GM18909 (cell line): ENCODE results near the gene OR56B1.
"Not testable (repeated sequence)": the region's sequence is repeated elsewhere in the genome, so short reads cannot be mapped to it uniquely, and the experiment has no call there.

Experiments
- ATAC-seq: cut with Tn5 transposase; IDR thresholded peaks from one replicate; pipeline ENCODE4 v1.9.1; 2021; ENCODE audit warnings: mild to moderate bottlenecking; ENCODE audit not compliant: unreplicated experiment, poor library complexity

Gene OR56B1, protein sequence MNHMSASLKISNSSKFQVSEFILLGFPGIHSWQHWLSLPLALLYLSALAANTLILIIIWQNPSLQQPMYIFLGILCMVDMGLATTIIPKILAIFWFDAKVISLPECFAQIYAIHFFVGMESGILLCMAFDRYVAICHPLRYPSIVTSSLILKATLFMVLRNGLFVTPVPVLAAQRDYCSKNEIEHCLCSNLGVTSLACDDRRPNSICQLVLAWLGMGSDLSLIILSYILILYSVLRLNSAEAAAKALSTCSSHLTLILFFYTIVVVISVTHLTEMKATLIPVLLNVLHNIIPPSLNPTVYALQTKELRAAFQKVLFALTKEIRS

DNA sequence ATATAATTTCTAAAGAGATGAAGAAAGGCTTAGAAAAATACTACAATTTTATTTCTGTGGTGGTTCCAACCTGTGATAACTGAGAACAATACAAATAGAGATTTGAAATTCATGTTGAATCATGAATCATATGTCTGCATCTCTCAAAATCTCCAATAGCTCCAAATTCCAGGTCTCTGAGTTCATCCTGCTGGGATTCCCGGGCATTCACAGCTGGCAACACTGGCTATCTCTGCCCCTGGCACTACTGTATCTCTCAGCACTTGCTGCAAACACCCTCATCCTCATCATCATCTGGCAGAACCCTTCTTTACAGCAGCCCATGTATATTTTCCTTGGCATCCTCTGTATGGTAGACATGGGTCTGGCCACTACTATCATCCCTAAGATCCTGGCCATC lies at the start of gene OR56B1:
Gene OR56B1 (plus strand): TSS at position 53 of the 400 bp plus-strand sequence. CDS start 69 bp downstream, at position 122.
- ATAC-seq, result no peak

DNA sequence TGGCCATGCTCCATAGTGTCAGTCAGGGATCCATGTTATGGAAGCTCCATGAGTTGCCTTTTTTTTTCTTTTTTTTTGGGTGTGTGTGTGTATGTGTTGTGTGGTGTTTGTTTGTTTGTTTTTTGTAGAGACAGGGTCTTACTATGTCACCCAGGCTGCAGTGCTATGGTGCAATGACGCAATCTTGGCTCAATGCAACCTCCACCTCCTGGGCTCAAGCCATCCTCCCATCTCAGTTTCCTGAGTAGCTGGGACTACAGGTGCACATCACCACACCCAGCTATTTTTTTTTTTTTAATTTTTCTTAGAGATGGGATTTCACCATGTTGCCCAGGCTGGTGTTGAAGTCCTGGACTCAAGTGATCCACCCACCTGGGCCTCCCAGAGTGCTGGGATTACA lies 47.8 kb upstream of the OR56B1 start:
- ATAC-seq, result no peak

DNA sequence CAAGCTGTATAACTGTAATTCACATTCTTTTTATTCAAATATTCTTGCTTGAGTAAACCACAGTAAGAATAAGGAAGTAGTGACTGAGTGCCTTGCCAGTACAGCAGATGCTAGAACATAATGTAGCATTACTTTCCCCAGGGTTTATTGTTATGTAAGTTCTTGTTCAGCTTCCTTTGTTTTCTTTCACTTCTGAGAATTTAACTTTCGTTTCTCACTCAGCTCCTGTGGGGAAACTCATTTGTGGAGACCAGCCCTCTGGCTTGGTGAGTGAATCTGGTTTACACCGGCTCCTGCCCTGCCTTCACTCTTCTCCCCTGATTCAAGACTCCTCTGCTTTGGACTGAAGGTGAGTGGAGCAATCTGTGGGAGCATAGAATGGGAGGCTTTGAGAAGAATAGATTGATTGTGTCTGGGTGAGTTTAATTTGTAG lies 46.7 kb upstream of the OR56B1 start, which contains the start of gene TRIM22:
Gene TRIM22 (plus strand): TSS at position 240 of the 433 bp plus-strand sequence. CDS start 6,443 bp downstream, outside the sequence.
- peak; percentile 73 for ATAC-seq

DNA sequence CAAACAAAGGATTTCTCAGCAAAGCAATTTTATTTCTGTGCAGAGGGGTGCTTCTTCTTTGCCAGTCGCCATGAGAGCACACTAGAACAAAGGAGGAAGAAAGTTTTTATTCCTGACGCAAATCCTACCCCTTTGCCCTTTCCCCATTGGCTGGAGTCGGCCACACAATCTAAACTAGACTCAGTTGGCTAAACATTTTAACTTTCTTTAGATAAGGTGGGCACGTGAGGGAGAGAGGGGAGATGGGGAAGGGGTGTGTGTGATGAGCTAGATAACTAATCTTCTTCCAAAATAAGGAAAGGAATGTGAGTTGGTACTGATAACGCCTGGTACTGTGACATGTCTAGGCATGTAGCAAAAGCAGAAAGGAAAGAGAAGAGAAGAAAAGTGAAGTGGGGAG lies 46.0 kb upstream of the OR56B1 start:
- no peak for ATAC-seq

DNA sequence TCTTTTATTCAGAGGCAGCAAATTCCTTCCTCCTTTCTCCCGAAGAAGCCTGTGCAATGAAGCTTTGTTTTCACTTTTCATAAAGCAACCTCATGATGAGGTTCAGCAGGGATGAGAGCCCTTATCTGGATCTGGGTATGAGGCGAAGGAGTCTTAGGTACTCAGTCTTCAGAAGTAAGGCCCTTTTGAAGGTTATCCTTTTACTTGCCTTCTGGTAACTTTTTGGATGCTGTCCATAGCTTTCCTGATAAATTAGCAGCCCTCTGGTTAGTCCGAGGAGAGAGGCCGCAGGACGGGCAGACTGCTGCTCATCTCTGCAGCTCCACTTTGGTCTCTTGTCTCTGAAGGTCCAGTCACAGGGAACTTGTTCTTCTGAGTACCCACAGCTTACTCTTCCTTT lies 45.5 kb upstream of the OR56B1 start:
- no peak for ATAC-seq

DNA sequence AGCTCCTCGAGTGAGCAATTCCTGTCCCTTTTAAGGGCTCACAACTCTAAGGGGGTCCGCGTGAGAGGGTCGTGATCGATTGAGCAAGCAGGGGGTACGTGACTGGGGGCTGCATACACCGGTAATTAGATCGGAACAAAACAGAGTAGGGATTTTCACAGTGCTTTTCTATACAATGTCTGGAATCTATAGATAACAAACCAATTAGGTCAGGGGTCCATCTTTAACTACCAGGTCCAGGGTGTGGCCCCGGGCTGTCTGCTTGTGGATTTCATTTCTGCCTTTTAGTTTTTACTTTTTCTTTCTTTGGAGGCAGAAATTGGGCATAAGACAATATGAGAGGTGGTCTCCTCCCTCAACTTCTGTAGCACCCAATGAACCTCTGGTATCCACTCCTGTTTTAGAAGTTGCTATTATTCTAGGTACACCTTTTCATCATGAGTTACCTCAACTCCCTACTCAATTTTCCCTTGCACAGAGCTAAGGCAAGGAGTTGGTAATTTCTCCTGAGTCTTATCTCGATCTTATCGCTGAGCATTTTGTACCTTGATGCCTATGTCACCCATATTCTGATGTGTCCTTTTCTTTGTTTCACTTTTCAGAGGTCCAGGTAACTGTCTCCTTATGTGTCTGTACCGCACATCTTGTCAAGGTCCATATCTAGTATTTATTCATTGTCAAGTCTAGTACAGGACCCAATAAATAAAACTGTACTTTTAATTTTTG lies 44.8 kb upstream of the OR56B1 start:
- not testable (repeated sequence) for ATAC-seq

DNA sequence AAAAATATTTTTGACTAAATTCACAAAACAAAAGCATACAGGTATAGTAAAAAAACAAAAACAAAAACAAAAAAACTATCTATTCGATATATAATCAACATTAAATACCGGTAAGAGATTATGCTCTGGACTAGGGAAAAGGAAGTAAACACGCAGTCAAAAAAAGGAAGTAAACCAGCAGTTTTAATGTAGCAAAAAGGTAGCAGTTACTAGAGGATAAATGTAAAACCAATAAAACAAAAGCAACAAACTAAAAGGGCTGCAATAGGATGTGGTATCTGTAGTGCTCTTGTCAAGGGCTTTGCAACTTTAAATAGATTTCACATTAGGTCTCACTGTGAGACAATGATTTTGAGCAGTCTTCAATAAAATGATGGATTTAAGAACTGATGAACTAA lies 44.3 kb upstream of the OR56B1 start:
- ATAC-seq, result no peak

DNA sequence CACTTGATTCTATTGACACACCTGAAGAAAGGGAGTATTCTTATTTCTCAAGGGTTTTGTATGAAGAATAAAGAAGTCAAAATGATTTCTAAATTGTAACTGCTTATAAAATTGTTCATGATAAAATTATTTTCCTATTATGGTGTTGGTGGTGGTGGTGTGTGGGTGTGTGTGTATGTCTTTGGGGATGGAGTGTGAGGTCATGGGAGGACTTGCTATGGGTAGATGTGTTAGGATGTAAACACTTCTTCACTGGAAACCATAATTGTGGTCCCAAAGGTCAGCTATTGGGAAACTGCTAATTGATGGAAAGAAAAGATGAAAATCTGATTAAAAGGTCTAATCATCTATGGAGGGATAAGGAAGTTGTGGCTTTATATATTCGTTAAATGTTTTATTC lies 41.6 kb upstream of the OR56B1 start:
- ATAC-seq, result no peak

DNA sequence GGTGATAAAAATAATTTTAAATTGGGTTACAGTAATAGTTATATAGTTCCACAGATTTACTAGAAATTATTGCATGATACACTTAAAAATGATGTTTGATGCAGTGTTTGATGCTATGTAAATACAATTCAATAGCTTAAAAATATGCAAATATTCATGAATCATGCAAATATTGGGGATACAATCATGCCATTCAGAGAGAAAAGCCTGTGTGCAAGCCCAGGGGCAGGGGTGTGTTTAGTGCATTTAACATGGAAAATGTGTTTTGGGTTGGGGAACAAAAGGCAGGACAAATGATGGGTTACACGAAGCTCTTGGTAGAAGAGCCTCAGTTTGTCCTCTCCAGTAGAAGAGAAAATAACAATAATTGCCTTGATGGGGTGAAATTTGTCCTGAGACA lies 40.7 kb upstream of the OR56B1 start:
- ATAC-seq, result no peak

DNA sequence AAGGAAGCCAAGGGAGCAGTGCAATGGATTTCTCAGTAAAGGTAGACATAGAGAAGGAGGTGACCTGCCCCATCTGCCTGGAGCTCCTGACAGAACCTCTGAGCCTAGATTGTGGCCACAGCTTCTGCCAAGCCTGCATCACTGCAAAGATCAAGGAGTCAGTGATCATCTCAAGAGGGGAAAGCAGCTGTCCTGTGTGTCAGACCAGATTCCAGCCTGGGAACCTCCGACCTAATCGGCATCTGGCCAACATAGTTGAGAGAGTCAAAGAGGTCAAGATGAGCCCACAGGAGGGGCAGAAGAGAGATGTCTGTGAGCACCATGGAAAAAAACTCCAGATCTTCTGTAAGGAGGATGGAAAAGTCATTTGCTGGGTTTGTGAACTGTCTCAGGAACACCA lies 40.0 kb upstream of the OR56B1 start:
- ATAC-seq, result no peak

DNA sequence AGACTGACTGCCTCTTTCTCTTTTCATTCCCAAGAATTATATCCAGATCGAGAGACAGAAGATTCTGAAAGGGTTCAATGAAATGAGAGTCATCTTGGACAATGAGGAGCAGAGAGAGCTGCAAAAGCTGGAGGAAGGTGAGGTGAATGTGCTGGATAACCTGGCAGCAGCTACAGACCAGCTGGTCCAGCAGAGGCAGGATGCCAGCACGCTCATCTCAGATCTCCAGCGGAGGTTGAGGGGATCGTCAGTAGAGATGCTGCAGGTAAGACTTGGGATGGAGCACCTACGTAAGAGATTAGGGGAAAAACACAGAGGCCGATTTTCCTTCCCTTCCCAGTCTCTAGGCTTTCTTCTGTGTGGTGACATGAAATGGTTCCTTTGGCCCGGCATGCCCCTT lies 38.0 kb upstream of the OR56B1 start:
- ATAC-seq, result no peak

DNA sequence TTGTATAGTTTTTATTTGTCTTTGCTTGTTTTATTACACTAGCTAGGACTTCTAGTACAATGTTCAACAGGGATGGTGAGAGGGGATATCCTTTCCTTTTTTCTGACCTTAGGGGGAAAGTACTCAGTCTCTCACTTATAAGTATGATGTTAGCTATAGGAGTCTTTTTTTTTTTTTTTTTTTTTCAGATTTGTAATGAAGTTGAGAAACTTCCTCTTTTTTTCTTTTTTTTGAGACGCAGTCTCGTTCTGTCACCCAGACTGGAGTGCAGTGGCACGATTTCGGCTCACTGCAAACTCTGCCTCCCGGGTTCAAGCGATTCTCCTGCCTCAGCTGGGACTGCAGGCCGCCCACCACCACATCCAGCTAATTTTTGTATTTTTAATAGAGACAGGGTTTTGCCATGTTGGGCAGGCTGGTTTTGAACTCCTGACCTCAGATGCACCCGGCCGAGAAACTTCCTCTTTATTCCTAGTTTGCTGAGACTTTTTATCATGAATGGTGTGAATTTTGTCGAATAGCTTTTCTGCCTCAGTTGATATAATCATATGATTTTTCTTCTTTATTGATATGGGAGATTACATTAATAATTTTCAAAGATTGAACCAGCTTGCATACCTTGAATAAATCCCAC lies 35.7 kb upstream of the OR56B1 start:
- no peak for ATAC-seq

DNA sequence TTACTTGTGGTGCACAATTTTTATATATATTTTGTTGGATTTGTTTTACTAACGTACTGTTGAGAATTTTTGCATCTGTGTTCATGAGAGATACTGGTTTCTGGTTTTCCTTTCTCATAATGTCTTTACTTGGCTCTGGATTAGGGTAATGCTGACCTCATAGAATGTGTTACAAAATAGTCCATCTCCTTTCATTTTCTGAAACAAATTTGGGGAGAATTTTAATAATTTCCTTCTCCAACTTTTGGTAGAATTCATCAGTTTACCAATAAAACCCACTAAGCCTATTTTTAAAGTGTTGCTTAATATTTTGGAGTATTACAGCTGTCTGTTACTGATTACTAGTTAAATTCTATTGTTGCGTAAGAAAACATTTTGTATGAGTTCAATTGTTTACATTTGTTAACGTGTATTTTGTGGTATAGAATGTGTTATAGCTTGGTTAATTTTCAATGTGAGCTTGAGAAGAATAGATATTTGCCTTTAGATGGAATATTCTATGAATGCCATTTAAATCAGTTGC lies 35.1 kb upstream of the OR56B1 start:
- no peak for ATAC-seq

DNA sequence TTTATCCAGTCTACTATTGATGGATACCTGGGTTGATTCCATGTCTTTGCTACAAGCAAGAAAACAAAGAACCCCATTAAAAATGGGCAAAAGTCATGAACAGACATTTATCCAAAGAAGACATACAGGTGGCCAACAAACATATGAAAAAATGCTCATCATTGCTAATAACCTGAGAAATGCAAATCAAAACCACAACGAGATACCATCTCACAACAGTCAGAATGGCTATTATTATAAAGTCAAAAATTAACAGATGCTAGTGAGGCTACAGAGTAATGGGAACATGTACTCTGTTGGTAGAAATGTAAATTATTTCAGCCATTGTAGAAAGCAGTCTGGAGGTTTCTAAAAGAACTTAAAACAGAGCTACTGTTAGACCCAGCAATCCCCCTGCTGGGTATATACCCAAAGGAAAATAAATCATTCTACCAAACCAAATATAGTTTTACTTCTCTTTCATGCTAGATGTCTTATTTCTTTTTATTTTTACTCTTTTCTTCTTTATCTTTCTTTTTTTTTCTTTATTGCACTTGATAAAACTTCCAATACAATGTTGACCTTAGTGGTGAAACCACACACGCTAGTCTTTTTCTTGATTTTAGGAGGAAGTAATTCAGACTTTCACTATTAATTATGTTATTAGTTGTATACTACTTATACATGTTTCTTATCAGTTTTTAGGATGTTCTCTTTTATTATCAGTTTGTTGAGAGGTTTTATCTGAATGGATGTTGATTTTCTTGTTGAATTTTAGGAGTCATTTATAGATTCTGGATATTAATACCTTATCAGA lies 32.3 kb upstream of the OR56B1 start:
- peak; percentile 91 for ATAC-seq

DNA sequence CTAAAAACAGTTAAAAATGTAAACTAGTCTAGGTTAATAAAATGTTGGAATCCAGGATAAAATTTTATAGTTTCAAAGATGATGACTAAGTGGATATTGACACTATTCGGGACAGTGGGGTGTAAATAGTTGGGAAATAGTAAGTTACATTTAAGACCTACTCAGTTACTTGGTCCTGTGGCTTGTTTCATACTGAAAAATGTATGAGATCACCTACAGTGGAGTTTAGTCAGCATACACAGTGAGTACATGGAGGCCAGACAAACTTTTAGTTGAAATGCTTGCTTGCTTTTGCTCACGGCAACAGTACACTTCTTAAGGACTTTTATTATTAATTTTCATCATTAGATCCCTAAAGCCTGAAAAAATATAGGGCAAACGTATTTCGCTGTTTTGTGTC lies 30.6 kb upstream of the OR56B1 start:
- ATAC-seq, result no peak

DNA sequence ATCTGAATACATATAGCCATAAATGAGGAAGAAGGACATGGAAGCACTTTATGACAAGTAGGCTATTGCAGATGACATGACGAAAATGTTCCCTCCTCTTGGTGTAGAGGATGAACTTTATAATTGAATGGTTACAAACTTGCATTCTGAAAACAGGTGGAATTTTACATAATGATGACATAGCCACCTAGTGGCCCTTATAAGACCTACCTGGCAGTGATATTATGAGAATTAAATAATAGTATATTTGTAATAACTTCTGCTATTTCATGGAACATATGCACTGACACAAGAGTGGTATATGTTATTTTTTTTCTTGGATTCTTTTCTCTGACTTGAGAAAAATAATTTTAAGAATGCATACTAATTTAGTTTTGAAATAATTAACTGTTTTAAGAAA lies 23.7 kb upstream of the OR56B1 start:
- no peak for ATAC-seq

DNA sequence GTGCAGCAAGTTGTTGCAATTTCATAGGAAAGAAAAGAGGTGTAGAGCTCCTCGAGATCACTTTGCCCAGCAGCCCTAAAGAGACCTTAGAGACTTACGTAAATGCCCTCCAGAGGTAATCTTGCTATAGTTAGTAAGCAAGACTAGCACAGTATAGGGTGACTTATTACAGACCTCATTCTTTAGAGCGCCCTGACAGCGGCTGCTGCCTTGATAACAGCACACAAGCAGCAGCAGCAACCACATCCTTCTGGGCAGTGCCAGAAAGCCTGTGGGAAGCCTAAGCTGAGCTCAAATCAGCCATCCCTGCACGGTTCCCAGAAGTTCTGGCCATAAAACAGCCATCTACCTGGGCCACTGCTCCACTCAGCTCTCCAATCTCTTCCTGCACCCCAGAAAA lies 22.6 kb upstream of the OR56B1 start:
- no peak for ATAC-seq

DNA sequence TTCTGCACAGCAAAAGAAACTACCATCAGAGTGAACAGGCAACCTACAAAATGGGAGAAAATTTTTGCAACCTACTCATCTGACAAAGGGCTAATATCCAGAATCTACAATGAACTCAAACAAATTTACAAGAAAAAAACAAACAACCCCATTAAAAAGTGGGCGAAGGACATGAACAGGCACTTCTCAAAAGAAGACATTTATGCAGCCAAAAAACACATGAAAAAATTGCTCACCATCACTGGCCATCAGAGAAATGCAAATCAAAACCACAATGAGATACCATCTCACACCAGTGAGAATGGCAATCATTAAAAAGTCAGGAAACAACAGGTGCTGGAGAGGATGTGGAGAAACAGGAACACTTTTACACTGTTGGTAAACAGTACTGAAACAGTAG lies 19.7 kb upstream of the OR56B1 start:
- not testable (repeated sequence) for ATAC-seq

DNA sequence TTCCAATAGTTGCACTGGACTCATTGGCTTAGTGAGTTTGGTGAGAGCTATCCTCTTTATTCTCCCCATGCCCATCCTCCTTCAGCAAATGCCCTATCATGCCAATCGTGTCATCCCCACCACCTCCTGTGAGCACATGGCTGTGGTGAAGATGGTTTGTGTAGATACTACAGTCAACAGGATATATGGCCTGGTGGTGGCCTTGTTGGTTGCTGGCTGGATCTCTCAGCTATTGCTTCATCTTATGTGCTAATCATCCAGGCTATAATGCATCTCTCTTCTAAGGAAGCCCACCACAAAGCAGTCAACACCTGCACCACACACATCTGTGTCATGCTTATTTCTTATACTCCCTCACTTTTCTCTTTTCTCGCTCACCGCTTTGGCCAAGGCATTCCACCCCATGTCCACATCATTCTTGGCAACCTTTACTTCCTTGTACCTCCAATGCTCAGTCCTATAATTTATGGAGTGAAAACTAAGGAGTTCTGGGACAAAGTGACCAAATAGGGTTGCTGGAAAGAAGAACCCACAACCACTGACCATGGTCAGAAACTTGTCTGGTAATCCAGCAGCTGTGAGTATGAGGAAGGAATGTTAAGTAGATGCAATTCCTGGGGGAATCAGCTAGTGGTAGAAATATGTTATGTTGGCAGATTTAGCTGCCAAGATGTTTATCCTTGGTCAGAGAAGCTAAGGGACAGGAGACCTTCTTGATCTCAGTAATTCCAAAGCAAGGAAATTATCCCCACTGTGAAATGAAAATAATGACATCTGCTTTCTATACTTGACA lies 16.3 kb upstream of the OR56B1 start:
- no peak for ATAC-seq
